Measurements from ENCODE around the gene PCIF1. TPM values are rescaled to one million over a fixed set of nuclear protein-coding genes. Genes with fewer than 3 reads are reported as not detected.

PCIF1 gene
- total RNA-seq, 1 experiment from 2014 or later: 26.8 TPM

- H3K27ac Mint-ChIP-seq: peak overlapping the region in 2 of 3 experiments; percentile 11 to 23; a peak in 1 of 7 replicates
Observed at GRCh38 chr20:45945678-45946148, 11.2 kb downstream of the PCIF1 start.

More at GRCh38 chr20:45945678-45946148, 11.2 kb downstream of the PCIF1 start:
- no peaks in the 10 kb centered on the region for H3K79me2 ChIP-seq (ENCODE audit: insufficient read depth, low read length)
- no peak overlapping the region for H2BK5ac ChIP-seq (ENCODE audit: insufficient read length, low read length)
- H4K5ac ChIP-seq (ENCODE audit: insufficient read length, low read depth, low read length): no peak overlapping the region
- H2BK12ac ChIP-seq (ENCODE audit: insufficient read length, low read depth, low read length): no peak overlapping the region
- no peaks in the 10 kb centered on the region for H3K79me1 ChIP-seq (ENCODE audit: insufficient read depth, low read depth, low read length, poor library complexity, severe bottlenecking)
- no peak overlapping the region for H4K8ac ChIP-seq (replicated peaks; ENCODE audit: insufficient read length, low read depth, low read length)
- no peak overlapping the region for H3K14ac ChIP-seq (ENCODE audit: insufficient read depth, low read length)
- peaks cover 2% of the 10 kb centered on the region for H4K20me1 ChIP-seq (ENCODE audit: control insufficient read depth, insufficient read depth, insufficient read length)
- no peak overlapping the region for H3K56ac ChIP-seq (ENCODE audit: insufficient read length, low read depth, low read length)
- H3K27ac ChIP-seq (ENCODE audit: insufficient read length, low read depth, low read length): no peak overlapping the region
- H2BK15ac ChIP-seq (ENCODE audit: low read depth, low read length): no peak overlapping the region
- H2BK20ac ChIP-seq (ENCODE audit: low read depth, low read length, poor library complexity, severe bottlenecking): no peak overlapping the region
- no peak for DNase-seq
- no peaks in the 10 kb centered on the region for H3K9me3 ChIP-seq (ENCODE audit: control insufficient read depth, low read depth, low read length)
- TF ChIP-seq CTCF (conservative IDR thresholded peaks at IDR 0.05): no peak
- no peak overlapping the region for H3K18ac ChIP-seq (ENCODE audit: insufficient read length, low read depth, low read length)
- no peak overlapping the region for H3K4ac ChIP-seq (ENCODE audit: low read depth, low read length)
- no peak overlapping the region for H2AK5ac ChIP-seq (ENCODE audit: insufficient read length, low read length)
- Mint-ChIP-seq H3K27me3 (ENCODE audit: low read depth) (no peaks in the 10 kb centered on the region; the same call in 1 of the 2 replicates), H3K36me3 (ENCODE audit: insufficient read depth in 1 of 3, low read depth in 3 of 3) (peaks cover 26 to 72% (median 55%) of the 10 kb centered on the region in 3 experiments; a peak in 6 of 7 replicates), H3K4me3 (no peak overlapping the region), H3K4me1 (no peaks in the 10 kb centered on the region), H3K9me3 (no peaks in the 10 kb centered on the region)
- H3K23ac ChIP-seq (ENCODE audit: insufficient read length, low read depth, low read length): no peak overlapping the region
- WGBS (ENCODE audit: extremely low coverage, insufficient read length, low lambda C conversion rate): no CpG with 5 or more reads among the region's 13 CpGs
- H3K9ac ChIP-seq (ENCODE audit: extremely low read depth, insufficient read length, low read length): no peak overlapping the region
- H3K27me3 ChIP-seq (ENCODE audit: insufficient read depth, low read length): no peaks in the 10 kb centered on the region
- H2AFZ ChIP-seq (ENCODE audit: low read length): no peak overlapping the region
- H4K91ac ChIP-seq (ENCODE audit: insufficient read length, low read depth, low read length): no peak overlapping the region
- H3K4me2 ChIP-seq (ENCODE audit: insufficient read depth, insufficient read length, low read length): no peak overlapping the region
- H3K4me1 ChIP-seq (ENCODE audit: insufficient read depth, low read length): no peaks in the 10 kb centered on the region
- no peak overlapping the region for H2BK120ac ChIP-seq (ENCODE audit: low read depth, low read length, poor library complexity, severe bottlenecking)
- no peaks in the 10 kb centered on the region for H3K23me2 ChIP-seq (ENCODE audit: insufficient read length, low read depth, low read length, poor library complexity, severe bottlenecking)
- no peak overlapping the region for H3T11ph ChIP-seq (ENCODE audit: low read length)
